SK-MEL-5 (cell line): ENCODE measurements around the gene CCDC183. TPM values are rescaled to one million over a fixed set of nuclear protein-coding genes. Genes with fewer than 3 reads are reported as not detected.

Experiments used
- DNase-seq: peaks from one replicate; pipeline ENCODE4 v3.0.0-alpha.2; 2016; ENCODE audit warnings: low read depth, low spot score
- in situ Hi-C: cut with HindIII; loops from 2 replicates; pipeline ENCODE4 v1.10.0; 2016; ENCODE audit warnings: low sequenced_read_pairs, high pct_unique_total_duplicates, low pct_unique_long_range_greater_than_20kb
- total RNA-seq: library from RNA; depleted of rRNA; stranded (reverse); fragments of >200 nt; shearing (Covaris generic); gene quantifications from 2 replicates; pipeline ENCODE4 v1.2.3, GENCODE V29; 2014

CCDC183 gene
- total RNA-seq, 1 experiment from 2014 or later = 0.42 TPM

DNA sequence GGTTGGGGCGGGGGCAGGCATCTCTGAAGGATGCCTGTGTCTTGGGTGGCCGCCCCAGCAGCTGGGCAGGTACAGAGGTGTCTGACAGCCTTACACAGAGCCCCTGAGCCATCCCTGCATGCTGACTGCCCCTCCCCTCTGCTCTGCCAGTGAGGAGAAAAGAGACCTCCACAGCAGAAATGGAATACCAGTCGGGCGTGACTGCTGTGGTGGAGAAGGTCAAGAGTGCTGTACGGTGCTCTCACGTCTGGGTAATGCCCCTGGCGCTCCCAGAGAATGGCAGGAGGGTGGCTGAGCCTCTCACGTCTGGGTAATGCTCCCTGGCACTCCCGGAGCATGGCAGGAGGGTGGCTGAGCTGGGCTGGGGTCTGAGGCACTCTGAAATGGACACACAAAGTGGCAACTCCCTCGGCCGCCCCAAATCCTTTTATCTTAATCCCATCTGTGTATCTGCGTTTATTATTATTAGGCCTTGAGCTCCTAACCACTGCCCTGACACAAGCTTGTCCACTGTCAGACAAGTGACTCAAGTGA is 9.1 kb downstream of the CCDC183 start:
- no peak for DNase-seq
- in situ Hi-C loops = loop anchor here (25.0 kb wide), 1 partner anchor 132 kb away; the partner anchor contains the start of genes C8G and FBXW5

DNA sequence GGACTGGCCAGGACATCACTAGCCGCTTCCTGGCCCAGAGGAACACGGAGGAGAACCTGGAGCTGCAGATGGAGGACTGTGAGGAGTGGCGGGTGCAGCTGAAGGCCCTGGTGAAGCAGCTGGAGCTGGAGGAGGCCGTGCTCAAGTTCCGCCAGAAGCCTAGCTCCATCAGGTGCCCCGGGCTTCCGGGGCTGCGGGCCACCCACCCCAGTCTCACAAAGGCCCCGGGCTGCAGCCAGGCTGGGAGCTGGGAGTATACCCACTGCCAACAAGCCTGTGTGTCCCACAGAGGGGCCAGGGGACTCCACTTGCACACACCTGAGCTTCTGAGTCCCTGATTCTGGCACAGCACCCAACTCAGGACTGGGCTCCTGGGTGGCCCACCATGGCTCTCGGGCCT is 9.9 kb downstream of the CCDC183 start:
- no peak for DNase-seq
- in situ Hi-C loops = loop anchor here (25.0 kb wide), 1 partner anchor 131 kb away; the partner anchor contains the start of genes C8G and FBXW5

DNA sequence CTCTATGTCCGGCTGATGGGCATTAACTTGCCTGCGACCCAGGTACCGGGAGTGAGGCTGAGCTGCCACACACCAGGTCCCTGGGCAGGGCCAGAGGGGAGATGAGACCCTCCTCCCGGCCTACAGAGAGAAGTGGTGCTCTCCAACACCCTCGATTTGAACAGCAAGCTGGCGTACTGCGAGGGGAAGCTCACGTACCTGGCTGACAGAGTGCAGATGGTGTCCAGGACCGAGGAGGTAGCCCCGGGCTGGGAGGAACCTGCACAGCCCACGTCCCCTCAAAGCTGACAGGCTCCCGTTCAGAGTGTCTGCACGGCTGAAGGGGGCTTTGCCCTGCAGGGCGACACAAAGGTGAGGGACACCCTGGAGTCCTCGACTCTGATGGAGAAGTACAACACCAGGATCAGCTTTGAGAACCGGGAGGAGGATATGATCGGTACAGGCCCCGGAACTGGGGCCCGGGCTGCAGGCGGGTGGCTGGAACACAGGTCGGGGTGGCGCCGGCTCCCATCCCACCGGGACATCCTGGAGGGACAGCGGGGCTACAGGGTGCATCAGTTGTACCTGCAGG is 10.6 kb downstream of the CCDC183 start:
- no peak for DNase-seq
- in situ Hi-C loops = loop anchor here (25.0 kb wide), 1 partner anchor 131 kb away; the partner anchor contains the start of genes C8G and FBXW5

DNA sequence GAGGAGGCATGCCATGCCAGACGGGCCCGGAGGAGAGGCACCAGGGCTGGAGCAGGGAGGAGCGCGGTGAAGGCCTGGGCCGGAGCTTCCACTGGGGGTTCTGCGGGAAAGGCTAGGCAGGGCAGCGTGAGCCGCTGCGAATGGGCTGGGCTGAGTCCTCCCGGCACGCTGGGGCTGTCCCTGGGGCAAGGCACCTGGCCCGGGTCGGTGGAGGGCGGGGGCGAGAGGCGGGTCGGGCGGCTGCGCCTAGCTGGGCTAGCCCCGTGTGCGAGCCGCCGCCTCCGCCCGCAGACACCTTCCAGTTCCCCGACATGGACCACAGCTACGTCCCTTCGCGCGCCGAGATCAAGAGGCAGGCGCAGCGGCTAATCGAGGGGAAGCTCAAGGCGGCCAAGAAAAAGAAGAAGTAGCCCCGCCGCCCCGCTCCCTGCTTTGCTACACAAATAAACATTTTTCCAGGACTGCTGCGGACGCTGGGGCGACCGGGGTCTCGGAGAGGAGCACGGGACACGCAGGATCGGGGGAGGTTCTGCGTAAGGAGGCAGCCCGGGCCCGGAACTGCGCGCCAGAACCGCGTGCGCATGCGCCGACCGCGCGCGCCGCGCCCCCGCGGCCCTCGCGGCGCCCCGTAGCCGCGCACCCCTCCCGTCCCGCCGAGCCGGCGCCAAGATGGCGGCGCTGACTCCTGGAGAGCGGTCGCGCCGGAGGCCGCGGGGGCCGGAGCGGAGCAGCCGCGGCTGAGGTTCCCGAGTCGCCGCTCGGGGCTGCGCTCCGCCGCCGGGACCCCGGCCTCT is 11.3 kb downstream of the CCDC183 start, which contains the start of gene RABL6:
RABL6 (plus strand) TSS at position 668 of the 794 bp plus-strand sequence. CDS start 249 bp downstream, outside the sequence.
- in situ Hi-C loops = loop anchor here (25.0 kb wide), 1 partner anchor 130 kb away; the partner anchor contains the start of genes C8G and FBXW5
- peak; percentile 64 for DNase-seq

DNA sequence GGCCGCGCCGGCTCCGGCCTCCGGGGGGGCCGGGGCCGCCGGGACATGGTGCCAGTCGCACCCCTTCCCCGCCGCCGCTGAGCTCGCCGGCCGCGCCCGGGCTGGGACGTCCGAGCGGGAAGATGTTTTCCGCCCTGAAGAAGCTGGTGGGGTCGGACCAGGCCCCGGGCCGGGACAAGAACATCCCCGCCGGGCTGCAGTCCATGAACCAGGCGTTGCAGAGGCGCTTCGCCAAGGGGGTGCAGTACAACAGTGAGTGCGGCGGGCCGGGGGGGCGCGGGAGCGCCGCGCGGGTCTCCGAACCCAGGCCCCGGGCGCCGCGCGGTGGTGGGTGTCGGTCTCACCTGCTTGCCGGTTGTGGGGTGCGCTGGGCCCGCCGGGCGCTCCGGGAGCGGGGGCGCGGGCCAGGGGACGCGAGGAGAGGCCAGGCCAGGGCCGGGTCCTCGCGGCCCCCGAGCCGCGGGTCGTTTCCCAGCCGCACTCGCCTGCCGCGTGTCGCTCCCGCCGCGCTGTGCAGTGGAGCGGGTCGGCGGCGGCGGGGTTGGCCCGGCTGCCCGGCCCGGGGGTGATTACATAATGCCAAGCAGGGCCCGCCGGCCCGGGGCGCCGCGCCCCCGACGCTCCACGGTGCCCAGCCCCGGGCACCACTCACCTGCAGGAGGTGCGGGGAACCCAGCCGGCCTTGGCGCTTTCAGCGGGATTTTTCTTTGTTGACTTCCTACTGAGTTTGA is 12.1 kb downstream of the CCDC183 start:
- in situ Hi-C loops = loop anchor here (25.0 kb wide), 1 partner anchor 129 kb away; the partner anchor contains the start of genes C8G and FBXW5
- no peak for DNase-seq

DNA sequence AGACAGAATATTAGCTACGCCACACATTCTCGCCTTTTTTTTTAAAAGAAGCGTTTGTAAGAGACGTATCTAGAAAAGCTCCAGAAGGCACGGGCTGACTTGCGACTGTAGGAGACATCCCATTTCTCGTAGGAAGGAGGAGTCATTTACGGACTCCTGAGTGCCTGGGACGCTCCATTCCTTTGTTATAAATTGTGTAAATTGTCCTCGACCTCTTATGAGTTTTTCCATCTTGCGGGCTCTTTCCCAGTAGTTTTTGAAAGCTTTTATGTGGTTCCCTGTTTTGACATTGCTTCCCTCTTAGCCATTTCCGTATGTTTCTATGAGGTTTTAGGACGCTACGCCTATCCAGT is 12.6 kb downstream of the CCDC183 start:
- no peak for DNase-seq

DNA sequence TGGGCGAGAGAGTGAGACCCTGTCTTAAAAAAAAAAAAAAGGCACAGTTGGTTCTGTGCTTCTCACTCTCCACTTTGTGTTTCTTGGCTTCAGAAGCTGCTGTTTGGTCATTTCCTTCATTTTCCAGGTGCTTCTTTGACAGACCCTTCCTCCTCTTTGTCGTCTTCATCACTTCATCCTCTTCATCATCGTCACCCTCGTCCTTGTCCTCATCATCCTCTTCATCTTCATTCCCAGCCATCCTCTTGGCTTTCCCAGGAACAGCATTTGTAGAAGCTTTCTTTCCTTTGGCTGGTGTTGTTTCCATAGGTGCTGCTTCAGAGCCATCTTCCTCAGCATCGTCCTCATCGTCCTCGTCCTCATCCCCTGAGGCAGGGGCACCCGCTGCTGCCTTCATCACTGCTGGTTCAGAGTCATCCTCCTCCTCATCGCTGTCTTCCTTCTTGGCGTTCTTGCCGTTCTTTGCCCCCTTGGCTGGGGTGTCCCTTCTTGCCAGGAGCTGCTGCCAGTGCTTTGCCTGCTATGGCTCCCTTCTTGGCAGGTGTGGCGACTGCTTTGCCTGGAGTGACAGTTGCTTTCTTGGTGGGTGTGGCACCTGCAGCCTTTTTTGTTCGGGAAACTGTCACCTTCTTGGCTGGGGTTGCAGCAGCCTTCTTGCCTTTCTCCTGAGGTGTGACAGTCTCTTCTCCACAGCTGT is 18.7 kb downstream of the CCDC183 start:
- in situ Hi-C loops = loop anchor here (25.0 kb wide), 1 partner anchor 122 kb away; the partner anchor contains the start of genes C8G and FBXW5
- DNase-seq = no peak

More for the DNA sequence above, 12.6 kb downstream of the CCDC183 start:
- in situ Hi-C loops = loop anchor here (25.0 kb wide), 1 partner anchor 129 kb away; the partner anchor contains the start of genes C8G and FBXW5

DNA sequence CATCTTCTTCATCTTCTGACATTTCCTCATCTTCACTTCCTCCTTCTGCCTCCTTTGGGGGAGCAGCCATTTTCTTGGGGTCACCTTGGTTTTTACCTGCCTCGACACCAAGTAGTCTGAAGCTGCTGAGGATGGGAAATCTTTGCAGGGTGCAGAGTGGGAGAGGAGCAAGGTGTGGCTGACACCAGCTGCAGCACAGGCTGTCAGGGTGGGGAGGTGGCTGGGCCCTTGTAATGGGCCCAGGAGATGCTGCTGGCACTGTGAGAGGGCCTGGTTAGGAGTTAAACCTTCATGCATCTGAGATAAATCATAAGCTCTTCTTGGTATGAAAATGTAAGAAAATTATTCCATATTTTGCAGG is 19.3 kb downstream of the CCDC183 start:
- in situ Hi-C loops = loop anchor here (25.0 kb wide), 1 partner anchor 122 kb away; the partner anchor contains the start of genes C8G and FBXW5
- DNase-seq = no peak

DNA sequence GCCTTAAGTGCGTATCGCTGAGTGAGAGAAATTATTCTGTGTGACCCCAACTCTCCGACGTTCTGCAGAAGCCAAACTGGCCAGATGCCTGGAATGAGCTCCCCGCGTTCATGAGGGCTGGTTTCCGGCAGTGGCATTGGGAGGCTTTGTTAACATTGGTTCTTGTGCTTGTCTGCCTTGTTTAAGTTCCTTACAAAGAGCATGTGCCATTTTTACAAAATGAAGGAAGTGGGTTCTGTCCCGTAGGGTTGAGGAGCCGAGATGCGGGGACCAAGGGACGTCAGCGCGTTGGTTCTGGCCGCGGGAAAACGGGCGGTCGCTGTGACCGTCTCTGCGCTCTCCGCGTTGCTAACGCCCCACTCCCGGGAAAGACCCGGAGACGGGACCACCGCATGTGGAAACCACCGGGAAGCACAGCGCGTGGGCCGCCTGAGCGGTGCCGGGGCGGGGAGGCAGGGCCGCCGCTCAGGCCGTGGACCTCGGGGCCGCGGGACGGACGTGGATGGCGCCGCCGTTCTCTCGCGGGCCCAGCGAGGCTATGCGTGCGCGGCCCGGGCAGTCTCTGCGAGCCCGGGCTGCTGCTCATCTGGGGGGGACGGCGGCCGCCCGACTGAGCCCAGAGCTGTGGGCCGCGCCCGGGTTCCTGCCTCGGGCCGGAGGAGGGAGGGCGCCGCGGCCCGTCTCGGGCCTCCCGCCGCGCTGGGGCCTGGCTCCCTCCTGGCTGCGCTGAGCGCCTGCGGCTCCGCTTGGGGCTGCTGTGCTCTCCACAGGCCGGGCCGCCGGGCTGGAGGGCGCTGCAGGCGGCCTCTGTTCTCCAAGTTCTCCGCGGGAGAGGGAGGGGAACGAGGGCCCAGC is 25.1 kb downstream of the CCDC183 start:
- DNase-seq = no peak
- in situ Hi-C loops = loop anchor here (25.0 kb wide), 1 partner anchor 116 kb away; the partner anchor contains the start of genes C8G and FBXW5

DNA sequence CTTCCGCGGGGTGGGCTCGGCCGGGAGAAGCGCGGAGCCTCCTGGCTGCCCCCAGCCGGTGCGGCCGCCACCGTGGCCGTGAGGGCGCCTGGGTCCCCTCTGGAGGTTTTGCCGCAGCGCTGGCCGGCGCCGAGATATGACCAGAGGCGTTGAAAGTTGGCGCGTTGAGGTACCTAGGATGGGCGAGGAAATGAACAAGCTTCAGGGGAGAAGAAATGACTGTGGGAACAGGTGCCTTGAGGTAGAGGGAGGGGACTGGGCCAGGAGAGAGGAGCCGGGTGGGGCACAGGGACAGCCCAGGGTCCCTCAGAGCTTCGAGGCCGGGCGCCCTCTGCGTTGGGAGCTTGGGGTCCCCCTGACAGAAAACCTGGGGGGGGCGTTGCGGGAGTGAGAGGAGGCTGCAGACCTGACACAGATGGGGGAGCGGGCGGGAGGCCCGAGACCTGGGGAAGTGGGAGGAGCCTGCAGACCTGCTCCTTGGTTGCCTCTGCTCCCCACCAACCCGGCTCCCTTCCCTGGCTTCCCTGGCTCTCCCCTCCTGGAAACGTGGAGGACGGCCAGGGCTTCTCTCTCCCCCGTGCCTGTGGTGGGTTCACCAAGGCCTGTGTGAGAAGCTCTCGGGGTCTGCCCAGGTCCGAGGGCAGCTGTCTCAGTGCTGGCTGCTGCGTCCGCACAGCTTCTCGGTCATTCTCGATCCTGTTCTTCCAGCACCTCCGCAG is 25.8 kb downstream of the CCDC183 start:
- in situ Hi-C loops = loop anchor here (25.0 kb wide), 1 partner anchor 115 kb away; the partner anchor contains the start of genes C8G and FBXW5
- DNase-seq = no peak

DNA sequence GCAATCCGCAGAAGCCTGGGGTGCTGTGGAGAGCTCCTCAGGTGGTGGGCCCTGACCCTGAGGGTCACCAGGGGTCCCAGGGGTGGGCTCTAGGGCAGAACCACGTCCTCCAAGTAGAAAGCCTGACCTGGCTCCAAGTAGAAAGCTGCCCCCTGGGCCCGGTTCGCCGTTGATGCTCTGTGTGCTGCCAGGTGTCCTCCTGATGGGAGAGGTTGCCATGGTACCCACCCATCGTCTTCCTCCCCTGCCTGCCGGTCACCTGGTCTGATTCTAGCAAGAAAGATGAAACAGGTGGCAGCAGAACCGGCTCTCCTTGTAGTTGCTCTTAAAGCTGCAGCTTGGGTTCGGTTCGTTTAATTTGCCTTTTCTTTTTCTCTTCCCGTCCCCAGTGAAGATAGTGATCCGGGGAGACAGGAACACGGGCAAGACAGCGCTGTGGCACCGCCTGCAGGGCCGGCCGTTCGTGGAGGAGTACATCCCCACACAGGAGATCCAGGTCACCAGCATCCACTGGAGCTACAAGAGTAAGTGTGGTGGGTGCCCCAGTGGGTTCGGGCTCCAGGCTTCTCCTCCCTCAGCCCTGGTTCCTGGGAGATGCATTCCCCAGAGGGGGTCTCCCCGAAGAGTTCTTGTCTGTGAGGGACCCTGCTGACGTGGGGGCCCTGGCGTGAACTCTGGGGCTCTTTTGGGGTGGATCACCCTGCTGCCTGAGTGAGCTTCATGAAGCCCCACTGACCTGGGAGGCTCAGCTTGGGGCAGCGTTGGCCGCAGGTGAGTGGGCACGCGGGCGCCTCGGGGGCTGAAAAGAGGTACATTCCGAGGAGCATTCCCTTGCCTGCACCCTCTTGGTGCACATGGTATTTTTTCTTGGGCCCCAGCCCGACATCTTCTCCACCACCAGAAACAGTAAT is 27.3 kb downstream of the CCDC183 start:
- no peak for DNase-seq
- in situ Hi-C loops = loop anchor here (25.0 kb wide), 1 partner anchor 114 kb away; the partner anchor contains the start of genes C8G and FBXW5

DNA sequence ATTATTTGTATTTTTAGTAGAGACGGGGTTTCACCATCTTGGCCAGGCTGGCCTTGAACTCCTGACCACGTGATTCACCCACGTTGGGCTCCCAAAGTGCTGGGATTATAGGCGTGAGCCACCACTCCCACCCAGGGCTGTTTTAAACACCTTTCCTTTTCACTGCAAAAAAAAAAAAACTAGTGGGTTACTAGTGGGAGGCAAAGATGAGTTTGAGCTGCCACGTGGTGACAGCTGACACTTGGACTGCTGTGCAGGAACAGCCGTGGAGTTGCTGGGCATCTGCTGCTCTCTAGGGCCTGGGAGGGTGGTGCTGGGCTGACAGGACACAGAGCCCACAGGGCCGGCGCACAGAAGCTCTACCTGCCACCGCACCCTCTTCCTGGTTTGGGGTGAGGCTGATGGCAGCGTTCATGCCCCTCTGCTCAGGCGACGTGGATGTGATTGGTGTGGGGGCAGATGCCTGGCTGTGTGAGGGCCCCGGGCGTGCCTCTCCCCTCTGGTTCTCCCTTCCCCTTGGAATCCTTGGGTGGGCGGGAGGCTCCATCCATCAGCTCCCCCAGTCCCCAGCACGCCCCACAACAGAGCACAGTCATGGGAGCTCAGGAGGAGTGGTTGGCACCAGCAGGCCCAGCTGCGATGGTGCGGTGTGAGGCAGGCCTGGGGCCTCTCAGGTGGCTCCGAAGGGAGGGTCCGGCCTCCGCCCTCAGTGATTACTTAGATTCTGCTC is 28.5 kb downstream of the CCDC183 start:
- in situ Hi-C loops = loop anchor here (25.0 kb wide), 1 partner anchor 113 kb away; the partner anchor contains the start of genes C8G and FBXW5
- DNase-seq = no peak

DNA sequence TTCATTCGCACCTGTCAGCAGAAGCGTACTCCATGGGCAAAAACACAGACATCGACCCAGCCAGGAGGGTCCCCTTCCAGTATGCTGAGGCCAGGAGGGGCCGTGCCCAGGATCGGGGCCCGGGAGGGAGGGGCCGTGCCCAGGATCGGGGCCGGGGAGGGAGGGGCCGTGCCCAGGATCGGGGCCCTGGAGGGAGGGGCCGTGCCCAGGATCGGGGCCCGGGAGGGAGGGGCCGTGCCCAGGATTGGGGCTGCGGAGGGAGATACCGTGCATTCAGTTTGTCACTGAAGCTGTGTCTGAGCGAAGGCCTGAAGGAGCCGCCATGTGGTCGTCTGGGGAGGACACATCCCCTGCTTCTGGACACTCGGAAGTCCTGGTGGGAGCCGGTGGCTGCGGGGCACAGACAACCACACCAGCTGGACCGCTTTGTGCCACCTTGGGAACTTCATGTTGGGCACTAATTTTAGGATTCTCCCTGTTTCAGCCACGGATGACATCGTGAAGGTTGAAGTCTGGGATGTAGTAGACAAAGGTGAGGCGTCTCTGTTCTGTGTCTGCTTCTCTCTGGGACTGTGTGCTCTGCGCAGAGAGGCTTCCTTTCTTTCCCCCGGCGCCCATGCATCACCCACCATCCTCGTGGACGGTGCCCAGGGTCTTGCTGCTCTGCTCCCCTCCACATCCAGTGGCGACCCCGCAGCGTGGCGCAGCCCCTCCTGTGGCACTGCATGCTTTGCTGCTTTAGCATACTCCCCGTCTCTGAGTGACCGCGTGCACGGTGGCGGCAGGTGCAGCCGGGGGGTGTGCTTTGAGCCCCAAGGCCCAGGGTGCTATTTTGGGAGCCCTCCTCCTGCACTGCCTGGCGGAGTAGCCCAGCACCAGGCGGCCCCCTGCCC is 29.4 kb downstream of the CCDC183 start:
- DNase-seq = no peak

More for the DNA sequence above, 29.4 kb downstream of the CCDC183 start:
- in situ Hi-C loops = no loop called here
